ENCODE results near the gene RPLP2. TPM values are rescaled to one million over a fixed set of nuclear protein-coding genes. Genes with fewer than 3 reads are reported as not detected.
A peak's percentile ranks its signal among the peaks of the same experiment; 100 is the strongest.

RPLP2 gene
- 774 and 1,042 TPM in 2 replicates for total RNA-seq (2014; rRNA removed; shearing (Covaris generic); ENCODE audit: low replicate concordance)

- H3K27me3 ChIP-seq (ENCODE audit: low read length), result no peaks in the 10 kb centered on the region
- DNase-seq, result peak; percentile 99
- peak within 1 kb of the TSS; percentile 92 for H3K4me2 ChIP-seq (ENCODE audit: low read depth, low read length, poor library complexity, severe bottlenecking)
- peak within 1 kb of the TSS; percentile 85 for H3K9ac ChIP-seq (ENCODE audit: low read length)
- H4K20me1 ChIP-seq (ENCODE audit: insufficient read depth, low read depth, low read length), result peaks cover 34% of the 10 kb centered on the region
- no peaks in the 10 kb centered on the region for H3K9me2 ChIP-seq (replicated peaks; ENCODE audit: insufficient read depth, low read length)
- peaks cover 40% of the 10 kb centered on the region for H3K79me2 ChIP-seq (ENCODE audit: low read length)
- H3K36me3 ChIP-seq (ENCODE audit: insufficient read depth, low read length), result peaks cover 31% of the 10 kb centered on the region; the same call in 1 of the 2 replicates
- peak within 1 kb of the TSS; percentile 75 for H3K27ac ChIP-seq (ENCODE audit: low read length)
- peak within 1 kb of the TSS; percentile 93; the same call in 1 of the 2 replicates for H2AFZ ChIP-seq (ENCODE audit: low read length)
- H3K4me1 ChIP-seq (ENCODE audit: low read length), result peaks cover 36% of the 10 kb centered on the region
- H3K9me3 ChIP-seq (ENCODE audit: low read length), result no peaks in the 10 kb centered on the region
- peak within 1 kb of the TSS; percentile 87 for H3K4me3 ChIP-seq (ENCODE audit: low read length)
These were observed at the start of gene RPLP2 for GRCh38 chr11:809287-810039. Gene RPLP2, plus strand, starts transcription at chr11:809967. Its CDS starts 268 bp downstream, at chr11:810235.

- Histone ChIP-seq H3K9me3 (ENCODE audit: low read length) (no peaks in the 10 kb centered on the region), H3K4me3 (ENCODE audit: low read length) (no peak overlapping the region), H4K20me1 (ENCODE audit: insufficient read depth, low read depth, low read length) (peaks cover 11% of the 10 kb centered on the region; the same call in 1 of the 2 replicates), H2AFZ (ENCODE audit: low read length) (no peak overlapping the region), H3K36me3 (ENCODE audit: insufficient read depth, low read length) (peaks cover 34% of the 10 kb centered on the region), H3K79me2 (ENCODE audit: low read length) (peaks cover 12% of the 10 kb centered on the region), H3K9ac (ENCODE audit: low read length) (no peak overlapping the region), H3K4me1 (ENCODE audit: low read length) (no peaks in the 10 kb centered on the region), H3K27ac (ENCODE audit: low read length) (no peak overlapping the region), H3K27me3 (ENCODE audit: low read length) (no peaks in the 10 kb centered on the region), H3K9me2 (replicated peaks; ENCODE audit: insufficient read depth, low read length) (no peaks in the 10 kb centered on the region), H3K4me2 (ENCODE audit: low read depth, low read length, poor library complexity, severe bottlenecking) (no peak overlapping the region)
- no peak for DNase-seq
These were observed 49.5 kb upstream of the RPLP2 start for GRCh38 chr11:760236-760635.

- Histone ChIP-seq H3K9me2 (replicated peaks; ENCODE audit: insufficient read depth, low read length) (no peaks in the 10 kb centered on the region), H3K9me3 (ENCODE audit: low read length) (no peaks in the 10 kb centered on the region), H3K79me2 (ENCODE audit: low read length) (0 out of 2 replicates have a peak, but pooled peaks cover 3% of the 10 kb centered on the region), H2AFZ (ENCODE audit: low read length) (no peak overlapping the region), H3K36me3 (ENCODE audit: insufficient read depth, low read length) (peaks cover 30% of the 10 kb centered on the region), H3K27ac (ENCODE audit: low read length) (no peak overlapping the region), H4K20me1 (ENCODE audit: insufficient read depth, low read depth, low read length) (peaks cover 11% of the 10 kb centered on the region; the same call in 1 of the 2 replicates), H3K9ac (ENCODE audit: low read length) (no peak overlapping the region), H3K4me2 (ENCODE audit: low read depth, low read length, poor library complexity, severe bottlenecking) (no peak overlapping the region), H3K4me3 (ENCODE audit: low read length) (no peak overlapping the region), H3K27me3 (ENCODE audit: low read length) (no peaks in the 10 kb centered on the region), H3K4me1 (ENCODE audit: low read length) (no peaks in the 10 kb centered on the region)
- DNase-seq, result no peak
These were observed 48.1 kb upstream of the RPLP2 start for GRCh38 chr11:761526-762108.

- peak; percentile 72 for DNase-seq
- Histone ChIP-seq H3K9me2 (replicated peaks; ENCODE audit: insufficient read depth, low read length) (no peaks in the 10 kb centered on the region), H3K27ac (ENCODE audit: low read length) (no peak overlapping the region), H3K27me3 (ENCODE audit: low read length) (no peaks in the 10 kb centered on the region), H3K4me1 (ENCODE audit: low read length) (no peaks in the 10 kb centered on the region), H3K9me3 (ENCODE audit: low read length) (no peaks in the 10 kb centered on the region), H3K4me2 (ENCODE audit: low read depth, low read length, poor library complexity, severe bottlenecking) (no peak overlapping the region), H4K20me1 (ENCODE audit: insufficient read depth, low read depth, low read length) (peaks cover 11% of the 10 kb centered on the region; the same call in 1 of the 2 replicates), H3K9ac (ENCODE audit: low read length) (no peak overlapping the region), H2AFZ (ENCODE audit: low read length) (no peak overlapping the region), H3K79me2 (ENCODE audit: low read length) (no peaks in the 10 kb centered on the region), H3K36me3 (ENCODE audit: insufficient read depth, low read length) (peaks cover 32% of the 10 kb centered on the region), H3K4me3 (ENCODE audit: low read length) (no peak overlapping the region)
These were observed 47.2 kb upstream of the RPLP2 start for GRCh38 chr11:762421-763072.

GRCh38 chr11:763073-763463, 46.7 kb upstream of the RPLP2 start:
- Histone ChIP-seq H3K9me2 (replicated peaks; ENCODE audit: insufficient read depth, low read length) (no peaks in the 10 kb centered on the region), H3K4me1 (ENCODE audit: low read length) (no peaks in the 10 kb centered on the region), H3K79me2 (ENCODE audit: low read length) (no peaks in the 10 kb centered on the region), H3K36me3 (ENCODE audit: insufficient read depth, low read length) (peaks cover 32% of the 10 kb centered on the region), H3K27me3 (ENCODE audit: low read length) (no peaks in the 10 kb centered on the region), H2AFZ (ENCODE audit: low read length) (no peak overlapping the region), H3K9ac (ENCODE audit: low read length) (no peak overlapping the region), H3K4me3 (ENCODE audit: low read length) (no peak overlapping the region), H4K20me1 (ENCODE audit: insufficient read depth, low read depth, low read length) (peaks cover 11% of the 10 kb centered on the region; the same call in 1 of the 2 replicates), H3K9me3 (ENCODE audit: low read length) (no peaks in the 10 kb centered on the region), H3K27ac (ENCODE audit: low read length) (no peak overlapping the region), H3K4me2 (ENCODE audit: low read depth, low read length, poor library complexity, severe bottlenecking) (no peak overlapping the region)
- no peak for DNase-seq

- no peak overlapping the region for H3K4me2 ChIP-seq (ENCODE audit: low read depth, low read length, poor library complexity, severe bottlenecking)
- H3K4me1 ChIP-seq (ENCODE audit: low read length), result no peaks in the 10 kb centered on the region
- DNase-seq, result no peak
- H3K27me3 ChIP-seq (ENCODE audit: low read length), result no peaks in the 10 kb centered on the region
- H3K79me2 ChIP-seq (ENCODE audit: low read length), result no peaks in the 10 kb centered on the region
- H4K20me1 ChIP-seq (ENCODE audit: insufficient read depth, low read depth, low read length), result peaks cover 11% of the 10 kb centered on the region; the same call in 1 of the 2 replicates
- H3K27ac ChIP-seq (ENCODE audit: low read length), result no peak overlapping the region
- no peaks in the 10 kb centered on the region for H3K9me2 ChIP-seq (replicated peaks; ENCODE audit: insufficient read depth, low read length)
- H3K4me3 ChIP-seq (ENCODE audit: low read length), result no peak overlapping the region
- H3K9ac ChIP-seq (ENCODE audit: low read length), result no peak overlapping the region
- H2AFZ ChIP-seq (ENCODE audit: low read length), result no peak overlapping the region
- no peaks in the 10 kb centered on the region for H3K9me3 ChIP-seq (ENCODE audit: low read length)
- peaks cover 32% of the 10 kb centered on the region for H3K36me3 ChIP-seq (ENCODE audit: insufficient read depth, low read length)
These were observed 46.0 kb upstream of the RPLP2 start for GRCh38 chr11:763549-764321.

- Histone ChIP-seq H2AFZ (ENCODE audit: low read length) (no peak overlapping the region), H3K4me3 (ENCODE audit: low read length) (no peak overlapping the region), H3K36me3 (ENCODE audit: insufficient read depth, low read length) (peaks cover 32% of the 10 kb centered on the region), H3K9me2 (replicated peaks; ENCODE audit: insufficient read depth, low read length) (no peaks in the 10 kb centered on the region), H3K79me2 (ENCODE audit: low read length) (no peaks in the 10 kb centered on the region), H3K4me2 (ENCODE audit: low read depth, low read length, poor library complexity, severe bottlenecking) (no peak overlapping the region), H3K9ac (ENCODE audit: low read length) (no peak overlapping the region), H3K27me3 (ENCODE audit: low read length) (no peaks in the 10 kb centered on the region), H3K9me3 (ENCODE audit: low read length) (no peaks in the 10 kb centered on the region), H3K4me1 (ENCODE audit: low read length) (no peaks in the 10 kb centered on the region), H3K27ac (ENCODE audit: low read length) (no peak overlapping the region), H4K20me1 (ENCODE audit: insufficient read depth, low read depth, low read length) (peaks cover 11% of the 10 kb centered on the region; the same call in 1 of the 2 replicates)
- DNase-seq, result no peak
These were observed 45.3 kb upstream of the RPLP2 start for GRCh38 chr11:764322-765024.
